Ishikawa (cell line): ENCODE results near the gene SLK.
A peak's percentile ranks its signal among the peaks of the same experiment; 100 is the strongest.

Experiments
- NFIC ChIP-seq: IDR thresholded peaks from 2 replicates; pipeline ENCODE4 v1.6.1; 2012
- TF ChIP-seq, protein P1 (sequence below): IDR thresholded peaks from 2 replicates; pipeline ENCODE4 v1.6.1; 2012

DNA sequence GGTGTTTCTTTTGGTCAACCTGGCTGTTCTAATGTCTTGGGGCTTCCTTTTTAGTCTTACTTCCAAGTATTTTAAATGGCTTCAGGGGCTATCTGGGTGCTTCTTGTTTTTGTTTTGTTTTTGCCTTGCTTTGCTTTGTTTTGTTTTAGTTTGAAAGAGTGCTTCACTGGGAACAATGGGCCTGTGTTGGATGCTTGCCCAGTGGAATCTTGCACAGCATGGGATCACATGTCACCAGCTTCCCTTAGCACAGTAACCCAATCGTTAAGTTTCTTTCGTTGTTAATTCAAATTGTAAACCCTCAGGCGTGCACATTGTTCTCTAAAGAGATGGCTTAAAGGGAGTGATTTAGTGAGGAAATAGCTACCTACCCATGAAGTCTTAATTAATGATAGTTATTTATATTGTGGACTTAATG, 109.8 kb downstream of the SLK start:
- TF ChIP-seq NFIC, result peak; percentile 94
- TF ChIP-seq, protein P1, sequence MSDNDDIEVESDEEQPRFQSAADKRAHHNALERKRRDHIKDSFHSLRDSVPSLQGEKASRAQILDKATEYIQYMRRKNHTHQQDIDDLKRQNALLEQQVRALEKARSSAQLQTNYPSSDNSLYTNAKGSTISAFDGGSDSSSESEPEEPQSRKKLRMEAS, result 0 out of 2 replicates have a peak, but pooled peaks have one; percentile 20
